Omental fat pad (tissue), 4 donors: ENCODE data around the gene GMPR. TPM values are rescaled to one million over a fixed set of nuclear protein-coding genes. Genes with fewer than 3 reads are reported as not detected.
A peak's percentile ranks its signal among the peaks of the same experiment; 100 is the strongest.

Source experiments
- ATAC-seq: fragments of 150-250 bp; one replicate; pipeline ENCODE4 v1.9.1; 2016; ENCODE audit warnings: mild to moderate bottlenecking, moderate library complexity; ENCODE audit not compliant: low FRiP score
- DNase-seq: peaks from one replicate; pipeline ENCODE4 v3.0.0-alpha.2; 2019; ENCODE audit warnings: low spot score
- total RNA-seq, 4 donors: library from RNA; depleted of rRNA; stranded (reverse); fragments of >200 nt; gene quantifications; one replicate each; pipeline ENCODE4 v1.1.0, GENCODE V29; 2016
- TF ChIP-seq, protein P1 (sequence below), 3 donors: fragments of 450-650 bp; IDR thresholded peaks; one replicate each; pipeline ENCODE4 v1.5.1; 2016 to 2017; ENCODE audit warnings: antibody characterized with exemption in 3 of 3, mild to moderate bottlenecking in 3 of 3, moderate library complexity in 2 of 3

GMPR gene
- total RNA-seq, 4 donors from 2014 or later, result 2.4 to 24.5 (median 9.9) TPM

DNA sequence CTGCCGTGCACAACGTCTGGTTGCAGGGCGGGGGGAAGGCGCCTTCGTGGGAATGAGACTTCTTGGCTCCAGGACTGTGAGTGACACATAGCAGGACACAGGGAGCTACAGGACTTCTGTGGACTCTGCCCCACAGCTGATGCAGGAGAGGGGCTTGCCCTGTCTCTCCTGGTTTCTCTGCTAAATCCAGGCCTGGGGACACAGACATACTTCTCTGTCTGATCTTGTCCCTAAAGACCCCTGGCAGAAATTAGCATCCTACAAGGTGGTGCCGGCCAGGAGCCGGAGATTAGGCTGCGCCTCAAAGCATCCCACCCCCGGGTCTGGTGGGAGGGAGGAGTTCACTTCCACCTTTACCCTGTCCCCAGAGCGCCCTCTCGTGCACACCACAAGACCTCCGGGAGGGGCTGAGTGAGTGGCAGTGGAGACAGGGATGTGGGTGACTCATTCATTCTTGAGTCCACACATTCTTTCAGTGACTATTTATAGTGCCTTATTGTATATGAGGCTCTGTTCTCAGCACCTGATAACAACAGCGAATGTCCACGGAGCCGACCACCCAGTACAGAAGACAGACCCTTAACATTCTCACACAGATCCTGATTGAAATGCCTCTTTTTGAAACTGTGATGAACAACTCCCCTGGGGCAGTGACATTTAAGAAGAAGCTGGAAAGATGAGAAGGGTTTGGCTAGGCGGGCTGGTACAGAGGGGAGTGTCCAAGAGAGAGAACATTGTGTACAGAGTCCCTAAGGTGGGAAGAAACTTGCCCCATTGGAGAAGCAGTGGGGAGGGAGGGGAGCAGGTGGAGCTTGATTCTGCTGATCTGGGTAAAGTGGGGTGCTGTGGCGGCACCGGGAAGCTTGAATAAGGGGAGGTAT, 39.0 kb downstream of the GMPR start:
- TF ChIP-seq, protein P1, sequence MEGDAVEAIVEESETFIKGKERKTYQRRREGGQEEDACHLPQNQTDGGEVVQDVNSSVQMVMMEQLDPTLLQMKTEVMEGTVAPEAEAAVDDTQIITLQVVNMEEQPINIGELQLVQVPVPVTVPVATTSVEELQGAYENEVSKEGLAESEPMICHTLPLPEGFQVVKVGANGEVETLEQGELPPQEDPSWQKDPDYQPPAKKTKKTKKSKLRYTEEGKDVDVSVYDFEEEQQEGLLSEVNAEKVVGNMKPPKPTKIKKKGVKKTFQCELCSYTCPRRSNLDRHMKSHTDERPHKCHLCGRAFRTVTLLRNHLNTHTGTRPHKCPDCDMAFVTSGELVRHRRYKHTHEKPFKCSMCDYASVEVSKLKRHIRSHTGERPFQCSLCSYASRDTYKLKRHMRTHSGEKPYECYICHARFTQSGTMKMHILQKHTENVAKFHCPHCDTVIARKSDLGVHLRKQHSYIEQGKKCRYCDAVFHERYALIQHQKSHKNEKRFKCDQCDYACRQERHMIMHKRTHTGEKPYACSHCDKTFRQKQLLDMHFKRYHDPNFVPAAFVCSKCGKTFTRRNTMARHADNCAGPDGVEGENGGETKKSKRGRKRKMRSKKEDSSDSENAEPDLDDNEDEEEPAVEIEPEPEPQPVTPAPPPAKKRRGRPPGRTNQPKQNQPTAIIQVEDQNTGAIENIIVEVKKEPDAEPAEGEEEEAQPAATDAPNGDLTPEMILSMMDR (IDR thresholded peaks at IDR 0.05), result no peak
- DNase-seq, result no peak
- ATAC-seq, result peak; percentile 67

DNA sequence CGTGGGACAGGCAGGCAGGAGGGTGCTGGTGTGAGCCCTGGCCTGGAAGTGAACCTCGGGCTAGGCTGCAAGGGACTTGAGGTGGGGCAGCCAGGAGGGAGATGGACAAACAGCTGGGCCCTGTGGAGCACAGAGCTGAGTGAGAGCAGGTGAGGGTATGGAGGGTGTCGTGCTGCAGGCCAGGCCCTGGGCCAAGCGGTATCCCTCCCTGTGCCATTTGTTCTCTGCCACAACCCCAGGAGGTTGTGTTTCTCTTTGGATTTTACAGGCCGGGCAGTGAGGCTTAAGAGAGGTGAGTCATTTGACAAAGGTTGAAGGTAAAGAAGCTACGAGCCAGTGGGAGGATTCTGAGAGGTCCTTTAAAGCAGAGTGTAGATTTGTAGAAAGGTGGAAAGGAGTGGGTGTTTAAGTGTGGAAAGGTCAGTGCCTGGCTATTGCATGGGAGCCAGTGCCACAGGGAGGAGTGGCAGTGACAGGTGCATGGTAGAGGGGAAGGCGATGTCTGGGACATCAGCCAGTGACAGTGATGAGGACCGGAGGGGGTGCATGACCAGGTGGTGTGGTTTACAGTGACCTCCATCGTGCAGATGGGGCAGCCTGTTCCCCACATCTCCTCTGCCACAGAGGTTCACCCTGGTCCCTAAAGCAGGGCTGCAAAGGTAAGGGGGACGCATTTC, 39.8 kb downstream of the GMPR start:
- TF ChIP-seq, protein P1 (IDR thresholded peaks at IDR 0.05), result no peak
- DNase-seq (no peak), ATAC-seq (peak; percentile 11)

DNA sequence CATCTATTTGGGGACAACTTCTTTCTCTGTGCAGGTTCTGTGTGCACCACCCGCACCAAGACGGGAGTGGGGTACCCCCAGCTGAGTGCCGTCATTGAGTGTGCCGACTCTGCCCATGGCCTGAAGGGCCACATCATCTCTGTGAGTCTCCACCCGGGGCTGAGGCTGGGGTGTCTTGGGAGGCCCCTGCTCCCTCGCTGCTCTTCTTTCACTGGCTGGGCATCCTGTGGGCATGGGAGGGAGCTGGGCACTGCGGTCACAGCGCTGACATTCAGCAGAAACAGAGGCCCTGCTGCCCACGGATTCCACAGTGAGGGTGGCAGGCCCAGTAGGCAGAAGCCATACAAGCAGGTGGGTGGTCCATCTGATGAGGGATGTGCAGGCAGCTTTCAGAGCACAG, 40.4 kb downstream of the GMPR start:
- TF ChIP-seq, protein P1 (IDR thresholded peaks at IDR 0.05), result no peak
- DNase-seq (no peak), ATAC-seq (no peak)

DNA sequence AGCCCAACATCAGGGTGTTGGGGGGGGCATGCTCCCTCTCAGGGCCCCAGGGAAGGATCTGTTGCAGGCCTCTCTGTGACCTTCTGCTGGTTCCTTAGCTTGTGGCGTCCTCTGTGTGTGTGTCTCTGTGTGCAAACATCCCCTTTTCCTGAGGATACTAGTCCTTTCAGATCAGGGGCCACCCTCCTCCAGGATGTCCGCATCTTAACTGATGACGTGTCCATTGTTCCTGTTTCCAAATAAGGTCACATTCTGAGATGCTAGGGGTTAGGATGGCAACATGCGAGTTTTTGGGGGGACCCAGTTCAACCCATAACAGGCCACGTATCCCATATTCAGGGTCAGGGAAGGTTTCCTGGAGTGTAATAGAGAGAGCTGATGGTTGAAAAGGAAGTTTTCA, 40.9 kb downstream of the GMPR start:
- TF ChIP-seq, protein P1 (IDR thresholded peaks at IDR 0.05), result no peak
- ATAC-seq (no peak), DNase-seq (no peak)

DNA sequence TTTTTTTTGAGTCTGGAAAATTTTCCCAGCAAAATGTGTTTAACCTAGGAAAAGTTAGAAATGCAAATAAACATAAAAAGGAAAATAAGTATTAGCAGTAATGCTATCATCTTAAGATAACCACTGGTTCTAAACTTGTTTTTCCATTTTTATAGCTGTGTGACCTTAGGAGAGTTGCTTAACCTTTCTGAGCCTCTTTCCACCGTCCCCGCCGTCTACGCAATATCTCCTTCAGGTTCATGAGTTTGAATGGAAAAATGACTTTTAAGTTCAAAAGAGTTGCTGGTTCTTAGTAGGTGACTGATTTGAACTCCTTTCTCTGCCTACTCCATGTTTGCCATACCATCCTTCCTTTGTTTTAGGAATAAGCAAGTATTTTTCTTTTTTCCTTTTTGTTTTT, 44.0 kb downstream of the GMPR start:
- ATAC-seq (no peak), DNase-seq (no peak)
- TF ChIP-seq, protein P1 (IDR thresholded peaks at IDR 0.05), result no peak

DNA sequence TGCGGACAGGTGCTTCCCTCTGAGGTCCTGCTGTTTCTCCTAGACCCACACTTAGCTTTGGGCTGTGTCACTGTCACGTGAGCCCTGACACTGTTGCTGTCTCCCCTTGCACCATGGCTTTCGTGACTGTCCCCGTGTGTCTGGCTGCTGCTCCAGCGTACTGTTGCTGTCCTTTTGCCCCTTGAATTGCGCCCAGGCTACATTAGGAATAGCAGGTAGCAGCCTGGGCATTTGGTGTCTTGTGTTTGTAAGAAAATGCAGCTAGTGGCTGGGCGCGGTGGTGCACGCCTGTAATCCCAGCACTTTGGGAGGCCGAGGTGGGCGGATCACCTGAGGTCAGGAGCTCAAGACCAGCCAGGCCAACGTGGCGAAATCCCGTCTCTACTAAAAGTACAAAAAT, 46.1 kb downstream of the GMPR start:
- ATAC-seq, result no peak
- TF ChIP-seq, protein P1 (IDR thresholded peaks at IDR 0.05), result no peak
- DNase-seq, result no peak
